ENCODE results near the gene SPATA24. TPM values are rescaled to one million over a fixed set of nuclear protein-coding genes. Genes with fewer than 3 reads are reported as not detected.

The SPATA24 gene
- total RNA-seq, 1 experiment from 2014 or later, result 1.4 TPM

- no peaks in the 10 kb centered on the region for H4K20me1 ChIP-seq (ENCODE audit: low read length)
- H3K36me3 ChIP-seq (ENCODE audit: low read depth, low read length), result no peaks in the 10 kb centered on the region
- no peak overlapping the region for H2AFZ ChIP-seq (ENCODE audit: low read length)
- no peak overlapping the region for H3K9ac ChIP-seq (ENCODE audit: low read length)
- no peaks in the 10 kb centered on the region for H3K9me2 ChIP-seq (replicated peaks; ENCODE audit: low read length)
- ATAC-seq (no peak), DNase-seq (no peak)
- no peaks in the 10 kb centered on the region for H3K9me3 ChIP-seq (ENCODE audit: low read length)
- POLR2A ChIA-PET (ENCODE audit: unreplicated experiment), result no interaction called here
- BruUV-seq (replicated peaks), result no TSS peak
- H3F3A ChIP-seq (ENCODE audit: low read length, unreplicated experiment), result no peaks in the 10 kb centered on the region
- H3K4me1 ChIP-seq (ENCODE audit: insufficient read depth, low read length), result peaks cover 10% of the 10 kb centered on the region
- TF ChIP-seq CTCF (conservative IDR thresholded peaks at IDR 0.05; ENCODE audit: low read depth, low read length), result no peak
- TF ChIP-seq EZH2 (IDR thresholded peaks at IDR 0.05; ENCODE audit: low read length, unreplicated experiment), result no peak
- no peak for TF ChIP-seq EZH2phosphoT487 (IDR thresholded peaks at IDR 0.05; ENCODE audit: borderline replicate concordance, low read length)
- CTCF ChIA-PET, result no interaction called here
- no peaks in the 10 kb centered on the region for H3K27me3 ChIP-seq (ENCODE audit: low read length)
- H3K27ac ChIP-seq (ENCODE audit: low read length), result no peak overlapping the region
- no peak overlapping the region for H3K4me2 ChIP-seq (ENCODE audit: low read length)
- no peaks in the 10 kb centered on the region for H3K79me2 ChIP-seq (ENCODE audit: low read length)
- no peak overlapping the region for H3K4me3 ChIP-seq (ENCODE audit: low read length)
- intact Hi-C loops (cut with micrococcal nuclease), result no loop called here
Observed at GRCh38 chr5:139407517-139407916, 3.6 kb upstream of the SPATA24 start.

DNA sequence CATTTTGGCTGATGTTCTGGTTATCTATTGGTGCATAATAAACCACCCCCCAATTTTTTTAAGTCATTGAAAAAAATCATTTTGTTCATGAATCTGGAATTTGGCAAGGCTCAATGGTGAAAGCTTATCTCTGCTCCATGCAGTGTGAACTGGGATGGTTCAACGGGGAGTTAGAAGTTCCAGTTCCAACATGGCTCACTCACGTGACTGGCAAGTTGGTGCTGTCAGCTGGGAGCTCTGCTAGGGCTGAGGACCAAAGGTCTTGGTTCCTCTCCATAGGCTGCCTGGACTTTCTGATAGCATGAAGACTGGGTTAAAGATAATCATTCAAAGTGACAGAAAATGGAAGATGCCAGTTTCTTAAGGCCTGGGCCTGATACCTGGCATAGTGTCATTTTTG is 3.1 kb upstream of the SPATA24 start:
- DNase-seq (no peak), ATAC-seq (no peak)
- no TSS peak for BruUV-seq (replicated peaks)
- ChIA-PET CTCF (no interaction called here), POLR2A (ENCODE audit: unreplicated experiment) (no interaction called here)
- no peak for TF ChIP-seq EZH2phosphoT487 (IDR thresholded peaks at IDR 0.05; ENCODE audit: borderline replicate concordance, low read length)
- no peak overlapping the region for H2AFZ ChIP-seq (ENCODE audit: low read length)
- no peaks in the 10 kb centered on the region for H3K9me2 ChIP-seq (replicated peaks; ENCODE audit: low read length)
- no peak overlapping the region for H3K27ac ChIP-seq (ENCODE audit: low read length)
- no peaks in the 10 kb centered on the region for H4K20me1 ChIP-seq (ENCODE audit: low read length)
- no peaks in the 10 kb centered on the region for H3K9me3 ChIP-seq (ENCODE audit: low read length)
- peaks cover 10% of the 10 kb centered on the region for H3K4me1 ChIP-seq (ENCODE audit: insufficient read depth, low read length)
- no peak overlapping the region for H3K4me3 ChIP-seq (ENCODE audit: low read length)
- H3K9ac ChIP-seq (ENCODE audit: low read length), result no peak overlapping the region
- intact Hi-C loops (cut with micrococcal nuclease), result no loop called here
- H3K27me3 ChIP-seq (ENCODE audit: low read length), result no peaks in the 10 kb centered on the region
- no peaks in the 10 kb centered on the region for H3K79me2 ChIP-seq (ENCODE audit: low read length)
- no peak overlapping the region for H3K4me2 ChIP-seq (ENCODE audit: low read length)
- no peaks in the 10 kb centered on the region for H3F3A ChIP-seq (ENCODE audit: low read length, unreplicated experiment)
- no peaks in the 10 kb centered on the region for H3K36me3 ChIP-seq (ENCODE audit: low read depth, low read length)

- no peak for ATAC-seq
Observed at GRCh38 chr5:139404484-139404840, 573 bp upstream of the SPATA24 start.

More at GRCh38 chr5:139404484-139404840, 573 bp upstream of the SPATA24 start:
- peaks cover 10% of the 10 kb centered on the region for H3K4me1 ChIP-seq (ENCODE audit: insufficient read depth, low read length)
- POLR2A ChIA-PET (ENCODE audit: unreplicated experiment), result interaction anchor here (0.5 kb wide), 1 partner anchor 795 kb away, joined by 3 read pairs; no protein-coding TSS in a partner anchor
- CTCF ChIA-PET, result no interaction called here
- H3K27ac ChIP-seq (ENCODE audit: low read length), result peak overlapping the region; percentile 90
- BruUV-seq (replicated peaks), result TSS peak; percentile 88
- TF ChIP-seq CTCF (conservative IDR thresholded peaks at IDR 0.05; ENCODE audit: low read depth, low read length) (no peak), EZH2 (IDR thresholded peaks at IDR 0.05; ENCODE audit: low read length, unreplicated experiment) (no peak), EZH2phosphoT487 (IDR thresholded peaks at IDR 0.05; ENCODE audit: borderline replicate concordance, low read length) (no peak)
- no peaks in the 10 kb centered on the region for H3K27me3 ChIP-seq (ENCODE audit: low read length)
- H3K79me2 ChIP-seq (ENCODE audit: low read length), result no peaks in the 10 kb centered on the region
- peak overlapping the region; percentile 91 for H2AFZ ChIP-seq (ENCODE audit: low read length)
- intact Hi-C loops (cut with micrococcal nuclease), result no loop called here
- peak overlapping the region; percentile 68 for H3K4me3 ChIP-seq (ENCODE audit: low read length)
- H3K36me3 ChIP-seq (ENCODE audit: low read depth, low read length), result no peaks in the 10 kb centered on the region
- peak overlapping the region; percentile 88 for H3K9ac ChIP-seq (ENCODE audit: low read length)
- H3K9me2 ChIP-seq (replicated peaks; ENCODE audit: low read length), result no peaks in the 10 kb centered on the region
- H4K20me1 ChIP-seq (ENCODE audit: low read length), result no peaks in the 10 kb centered on the region
- no peaks in the 10 kb centered on the region for H3F3A ChIP-seq (ENCODE audit: low read length, unreplicated experiment)
- H3K4me2 ChIP-seq (ENCODE audit: low read length), result peak overlapping the region; percentile 90
- no peaks in the 10 kb centered on the region for H3K9me3 ChIP-seq (ENCODE audit: low read length)
- no peak for DNase-seq
